ENCODE results near the gene FRMD4B.

Gene FRMD4B

GRCh38 chr3:69189487-69189886 lies 196.4 kb downstream of the FRMD4B start:
- no peaks in the 10 kb centered on the region for H3K9me3 ChIP-seq (ENCODE audit: insufficient read depth, low read depth, low read length)
- H3K4me1 ChIP-seq (ENCODE audit: insufficient read depth, low read length): no peaks in the 10 kb centered on the region
- 0 out of 2 replicates have a peak, but pooled peaks cover 6% of the 10 kb centered on the region for H3K36me3 ChIP-seq (ENCODE audit: insufficient read depth, low read depth, low read length)
- H3K27me3 ChIP-seq (ENCODE audit: insufficient read depth, low read length): no peaks in the 10 kb centered on the region
- H3K27ac ChIP-seq (ENCODE audit: low read length): no peak overlapping the region
- H3K9ac ChIP-seq (ENCODE audit: low read depth, low read length): no peak overlapping the region
- H3K4me3 ChIP-seq (ENCODE audit: low read length): no peak overlapping the region

DNA sequence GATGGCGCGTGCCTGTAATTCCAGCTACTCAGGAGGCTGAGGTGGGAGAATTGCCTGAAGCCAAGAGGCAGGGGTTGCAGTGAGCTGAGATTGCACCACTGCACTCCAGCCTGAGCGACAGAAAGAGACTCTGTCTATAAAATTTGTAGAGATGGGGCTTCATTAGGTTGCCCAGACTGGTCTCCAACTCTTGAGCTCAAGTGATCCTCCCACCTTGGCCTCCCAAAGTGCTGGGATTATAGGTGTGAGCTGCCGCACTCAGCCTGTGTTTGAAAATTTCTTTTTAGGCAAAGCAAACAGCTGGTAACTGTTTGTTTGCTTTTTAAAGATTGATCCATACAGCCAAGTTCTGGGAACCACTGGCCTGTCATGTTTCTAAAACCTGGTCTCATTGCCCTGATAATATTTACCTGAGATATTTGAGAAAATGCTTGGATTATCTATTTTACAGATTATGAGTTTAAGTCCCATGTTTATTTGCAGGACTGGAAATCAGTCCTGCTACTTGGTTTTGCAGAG lies 199.3 kb downstream of the FRMD4B start:
- no peaks in the 10 kb centered on the region for H3K36me3 ChIP-seq (ENCODE audit: insufficient read depth, low read depth, low read length)
- no peaks in the 10 kb centered on the region for H3K27me3 ChIP-seq (ENCODE audit: insufficient read depth, low read length)
- H3K4me1 ChIP-seq (ENCODE audit: insufficient read depth, low read length): peaks cover 10% of the 10 kb centered on the region
- no peak overlapping the region for H3K9ac ChIP-seq (ENCODE audit: low read depth, low read length)
- H3K9me3 ChIP-seq (ENCODE audit: insufficient read depth, low read depth, low read length): no peaks in the 10 kb centered on the region
- no peak overlapping the region for H3K27ac ChIP-seq (ENCODE audit: low read length)
- no peak overlapping the region for H3K4me3 ChIP-seq (ENCODE audit: low read length)

DNA sequence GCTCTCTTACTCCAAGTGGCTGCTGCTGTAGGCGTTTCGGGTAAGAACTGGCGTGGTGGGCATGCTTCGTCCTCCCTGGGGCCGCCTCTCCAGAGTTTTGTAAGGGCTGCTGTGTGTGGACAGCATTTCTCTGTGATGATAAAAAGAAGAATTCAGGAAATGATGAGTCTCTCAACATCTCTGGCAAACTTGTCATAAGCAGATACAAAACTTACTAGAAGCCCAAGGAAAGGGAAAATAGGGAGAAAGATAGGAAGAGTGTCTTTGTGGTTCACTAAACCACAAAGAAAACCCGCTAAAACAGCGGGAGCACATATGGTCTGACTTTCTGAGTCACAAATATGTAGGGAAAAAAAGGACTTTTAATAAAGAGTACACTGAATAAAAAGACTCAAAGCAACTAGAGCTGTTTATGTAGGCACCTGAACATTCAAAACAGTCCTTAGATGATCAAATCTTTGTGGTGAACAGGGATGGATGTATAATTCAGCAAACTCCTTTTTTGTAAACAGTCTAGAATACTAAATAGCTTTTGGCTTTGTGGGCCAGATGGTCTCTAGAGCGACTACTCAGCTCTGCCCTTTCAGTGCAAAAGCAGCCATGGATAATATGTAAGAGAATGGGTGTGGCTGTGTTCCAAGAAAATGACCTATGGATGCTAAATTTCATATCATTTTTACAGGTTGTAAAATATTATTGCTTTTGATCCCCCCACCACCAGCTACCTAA lies 203.1 kb downstream of the FRMD4B start:
- peaks cover 14% of the 10 kb centered on the region for H3K36me3 ChIP-seq (ENCODE audit: insufficient read depth, low read depth, low read length)
- peaks cover 16% of the 10 kb centered on the region for H3K4me1 ChIP-seq (ENCODE audit: insufficient read depth, low read length)
- H3K27ac ChIP-seq (ENCODE audit: low read length): no peak overlapping the region
- H3K9ac ChIP-seq (ENCODE audit: low read depth, low read length): no peak overlapping the region
- H3K4me3 ChIP-seq (ENCODE audit: low read length): no peak overlapping the region
- H3K27me3 ChIP-seq (ENCODE audit: insufficient read depth, low read length): no peaks in the 10 kb centered on the region
- no peaks in the 10 kb centered on the region for H3K9me3 ChIP-seq (ENCODE audit: insufficient read depth, low read depth, low read length)

DNA sequence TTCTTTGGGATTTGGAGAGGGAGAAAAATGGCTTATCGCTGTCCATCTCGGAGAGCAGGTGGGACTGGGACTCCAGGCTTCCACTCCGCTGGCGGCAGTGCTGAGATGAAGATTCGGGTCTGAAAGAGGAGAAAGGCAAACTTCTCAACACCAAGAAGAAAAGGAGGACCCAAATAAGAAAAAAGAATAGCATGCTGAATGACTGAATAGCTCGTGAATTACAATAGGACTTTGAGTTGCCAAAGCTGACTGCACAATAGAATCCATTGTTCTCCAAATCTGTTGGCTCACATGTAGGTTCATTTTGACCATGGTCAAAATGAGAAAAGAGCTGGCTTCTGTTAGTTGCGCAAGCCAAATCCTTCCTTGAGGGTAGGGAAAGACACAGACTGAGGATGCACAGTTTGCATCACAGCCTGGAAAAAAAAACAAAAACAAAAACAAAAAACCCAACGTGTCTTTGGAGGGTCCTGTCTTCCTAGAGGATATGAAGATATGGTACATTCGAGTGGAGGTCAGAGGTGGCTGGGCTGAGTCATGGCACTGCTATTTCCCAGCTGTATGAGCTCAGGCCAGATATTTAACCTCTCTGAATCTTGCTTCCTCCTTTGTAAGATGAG lies 204.2 kb downstream of the FRMD4B start:
- H3K4me1 ChIP-seq (ENCODE audit: insufficient read depth, low read length): peaks cover 16% of the 10 kb centered on the region
- no peak overlapping the region for H3K9ac ChIP-seq (ENCODE audit: low read depth, low read length)
- peaks cover 14% of the 10 kb centered on the region for H3K36me3 ChIP-seq (ENCODE audit: insufficient read depth, low read depth, low read length)
- H3K27me3 ChIP-seq (ENCODE audit: insufficient read depth, low read length): no peaks in the 10 kb centered on the region
- no peak overlapping the region for H3K4me3 ChIP-seq (ENCODE audit: low read length)
- peak overlapping the region; percentile 27 for H3K27ac ChIP-seq (ENCODE audit: low read length)
- H3K9me3 ChIP-seq (ENCODE audit: insufficient read depth, low read depth, low read length): no peaks in the 10 kb centered on the region

DNA sequence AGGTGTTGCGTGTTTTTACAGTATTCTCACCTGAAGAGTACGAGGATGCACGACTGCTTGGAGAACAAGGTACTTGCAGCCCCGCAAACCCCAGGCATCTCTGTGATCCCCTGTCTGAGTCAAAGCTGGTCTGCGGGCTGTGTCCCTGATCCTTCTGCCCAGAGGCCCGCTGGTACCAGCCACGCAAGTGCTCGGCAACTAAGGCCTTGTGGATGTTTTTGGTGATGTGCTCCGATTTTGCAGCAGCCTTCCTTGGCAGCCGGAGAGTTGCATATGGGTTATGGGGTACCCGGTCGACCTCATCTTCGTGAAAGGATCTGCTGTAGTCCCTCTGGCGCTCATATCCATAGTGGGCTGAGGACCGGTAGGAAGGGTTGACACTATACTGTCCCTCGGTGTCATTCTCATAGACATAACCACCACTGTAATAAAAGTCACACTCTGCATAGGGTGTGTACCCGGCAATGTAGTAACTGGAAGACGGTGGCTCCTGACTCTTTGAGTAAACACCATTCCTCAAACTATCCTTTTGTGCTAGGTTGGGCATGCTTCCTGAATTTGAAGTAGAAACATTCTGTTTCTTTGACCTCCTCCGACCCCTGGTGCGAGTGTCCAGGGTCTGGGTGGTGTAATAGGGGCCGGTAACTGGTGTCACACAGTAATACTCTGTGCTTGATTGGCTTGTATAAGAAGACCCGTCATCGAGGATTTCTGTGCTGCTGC lies 204.9 kb downstream of the FRMD4B start:
- H3K4me1 ChIP-seq (ENCODE audit: insufficient read depth, low read length): peaks cover 16% of the 10 kb centered on the region
- no peak overlapping the region for H3K9ac ChIP-seq (ENCODE audit: low read depth, low read length)
- no peaks in the 10 kb centered on the region for H3K27me3 ChIP-seq (ENCODE audit: insufficient read depth, low read length)
- peak overlapping the region; percentile 27 for H3K27ac ChIP-seq (ENCODE audit: low read length)
- H3K36me3 ChIP-seq (ENCODE audit: insufficient read depth, low read depth, low read length): peaks cover 18% of the 10 kb centered on the region
- no peak overlapping the region for H3K4me3 ChIP-seq (ENCODE audit: low read length)
- H3K9me3 ChIP-seq (ENCODE audit: insufficient read depth, low read depth, low read length): no peaks in the 10 kb centered on the region

DNA sequence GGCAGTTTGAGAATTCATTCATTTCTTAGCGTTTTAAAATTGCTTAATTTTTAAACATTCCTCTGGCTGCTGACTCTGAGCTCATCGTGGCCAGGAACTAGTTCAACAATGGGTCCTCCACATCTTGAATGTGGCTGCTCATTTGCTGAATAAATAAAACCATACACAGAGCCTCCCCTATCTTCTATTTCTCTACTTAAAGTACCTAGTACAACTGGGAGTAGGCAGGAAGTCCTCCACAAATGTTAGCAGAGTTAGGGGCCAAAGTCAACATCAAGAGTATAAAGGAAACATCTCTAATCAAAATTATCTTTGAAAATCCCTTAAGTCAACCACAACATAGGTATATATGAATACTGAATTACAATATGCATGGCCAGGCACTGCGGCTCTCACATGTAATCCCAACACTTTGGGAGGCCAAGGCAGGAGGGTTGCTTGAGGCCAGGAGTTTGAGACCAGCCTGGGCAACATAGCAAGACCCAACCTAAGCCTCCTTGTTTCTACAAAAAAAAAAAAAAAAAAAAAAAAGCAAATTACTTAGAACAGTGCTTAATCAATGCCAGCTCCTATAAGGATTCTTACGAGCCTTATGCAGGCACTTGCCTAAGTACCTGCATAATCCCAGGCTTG lies 206.0 kb downstream of the FRMD4B start:
- H3K27me3 ChIP-seq (ENCODE audit: insufficient read depth, low read length): no peaks in the 10 kb centered on the region
- H3K9ac ChIP-seq (ENCODE audit: low read depth, low read length): no peak overlapping the region
- no peaks in the 10 kb centered on the region for H3K9me3 ChIP-seq (ENCODE audit: insufficient read depth, low read depth, low read length)
- peaks cover 18% of the 10 kb centered on the region for H3K36me3 ChIP-seq (ENCODE audit: insufficient read depth, low read depth, low read length)
- peaks cover 16% of the 10 kb centered on the region for H3K4me1 ChIP-seq (ENCODE audit: insufficient read depth, low read length)
- H3K27ac ChIP-seq (ENCODE audit: low read length): no peak overlapping the region
- H3K4me3 ChIP-seq (ENCODE audit: low read length): no peak overlapping the region

- no peaks in the 10 kb centered on the region for H3K9me3 ChIP-seq (ENCODE audit: insufficient read depth, low read depth, low read length)
- H3K36me3 ChIP-seq (ENCODE audit: insufficient read depth, low read depth, low read length): peaks cover 18% of the 10 kb centered on the region
- H3K4me3 ChIP-seq (ENCODE audit: low read length): no peak overlapping the region
- H3K27ac ChIP-seq (ENCODE audit: low read length): no peak overlapping the region
- H3K27me3 ChIP-seq (ENCODE audit: insufficient read depth, low read length): no peaks in the 10 kb centered on the region
- no peak overlapping the region for H3K9ac ChIP-seq (ENCODE audit: low read depth, low read length)
- peaks cover 16% of the 10 kb centered on the region for H3K4me1 ChIP-seq (ENCODE audit: insufficient read depth, low read length)
Observed at GRCh38 chr3:69178838-69179739, 206.8 kb downstream of the FRMD4B start.

DNA sequence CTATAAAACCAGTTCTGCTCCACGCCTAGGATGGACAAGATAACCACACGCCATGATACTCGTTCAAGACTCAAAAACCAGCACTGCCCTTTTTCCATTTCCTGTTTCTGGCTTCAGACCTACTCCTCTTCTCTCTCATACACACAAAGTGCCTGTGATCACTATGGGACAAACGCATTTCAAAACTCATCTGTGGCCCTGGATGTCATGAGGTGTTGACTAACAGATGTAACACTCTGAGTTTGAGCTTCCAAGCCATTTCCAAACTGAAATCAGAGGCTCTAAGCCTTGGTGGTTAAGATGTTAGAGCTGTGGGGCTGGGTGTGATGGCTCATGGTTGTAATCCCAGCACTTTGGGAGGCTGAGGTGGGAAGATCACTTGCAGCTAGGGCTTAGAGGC lies 207.8 kb downstream of the FRMD4B start:
- H3K36me3 ChIP-seq (ENCODE audit: insufficient read depth, low read depth, low read length): peaks cover 18% of the 10 kb centered on the region
- H3K27me3 ChIP-seq (ENCODE audit: insufficient read depth, low read length): no peaks in the 10 kb centered on the region
- no peak overlapping the region for H3K4me3 ChIP-seq (ENCODE audit: low read length)
- H3K27ac ChIP-seq (ENCODE audit: low read length): no peak overlapping the region
- H3K4me1 ChIP-seq (ENCODE audit: insufficient read depth, low read length): peaks cover 16% of the 10 kb centered on the region
- no peaks in the 10 kb centered on the region for H3K9me3 ChIP-seq (ENCODE audit: insufficient read depth, low read depth, low read length)
- H3K9ac ChIP-seq (ENCODE audit: low read depth, low read length): no peak overlapping the region

GRCh38 chr3:69174871-69175737 lies 210.8 kb downstream of the FRMD4B start:
- H3K36me3 ChIP-seq (ENCODE audit: insufficient read depth, low read depth, low read length): peaks cover 6% of the 10 kb centered on the region
- H3K27me3 ChIP-seq (ENCODE audit: insufficient read depth, low read length): no peaks in the 10 kb centered on the region
- no peak overlapping the region for H3K4me3 ChIP-seq (ENCODE audit: low read length)
- H3K4me1 ChIP-seq (ENCODE audit: insufficient read depth, low read length): no peaks in the 10 kb centered on the region
- no peaks in the 10 kb centered on the region for H3K9me3 ChIP-seq (ENCODE audit: insufficient read depth, low read depth, low read length)
- H3K9ac ChIP-seq (ENCODE audit: low read depth, low read length): no peak overlapping the region
- H3K27ac ChIP-seq (ENCODE audit: low read length): no peak overlapping the region

GRCh38 chr3:69174445-69174844 lies 211.4 kb downstream of the FRMD4B start:
- no peak overlapping the region for H3K27ac ChIP-seq (ENCODE audit: low read length)
- H3K4me1 ChIP-seq (ENCODE audit: insufficient read depth, low read length): no peaks in the 10 kb centered on the region
- H3K9ac ChIP-seq (ENCODE audit: low read depth, low read length): no peak overlapping the region
- no peaks in the 10 kb centered on the region for H3K9me3 ChIP-seq (ENCODE audit: insufficient read depth, low read depth, low read length)
- H3K4me3 ChIP-seq (ENCODE audit: low read length): no peak overlapping the region
- no peaks in the 10 kb centered on the region for H3K27me3 ChIP-seq (ENCODE audit: insufficient read depth, low read length)
- H3K36me3 ChIP-seq (ENCODE audit: insufficient read depth, low read depth, low read length): peaks cover 5% of the 10 kb centered on the region
